ENCODE results near the gene CATSPER3.

Gene CATSPER3

GRCh38 chr5:135037519-135038204, 70.0 kb downstream of the CATSPER3 start:
- Mint-ChIP-seq H3K27me3 (peaks cover 76% of the 10 kb centered on the region), H3K9me3 (no peaks in the 10 kb centered on the region), H3K4me1 (ENCODE audit: low read depth) (peaks cover 21% of the 10 kb centered on the region), H3K36me3 (ENCODE audit: low read depth) (no peaks in the 10 kb centered on the region), H3K27ac (no peak overlapping the region), H3K4me3 (no peak overlapping the region)

- H3K9me3 Mint-ChIP-seq = no peaks in the 10 kb centered on the region
- H3K36me3 Mint-ChIP-seq (ENCODE audit: low read depth) = no peaks in the 10 kb centered on the region
These were observed 70.6 kb downstream of the CATSPER3 start for GRCh38 chr5:135038205-135038812.

GRCh38 chr5:135038813-135039270, 71.1 kb downstream of the CATSPER3 start:
- H3K27ac Mint-ChIP-seq = no peak overlapping the region
- no peaks in the 10 kb centered on the region for H3K9me3 Mint-ChIP-seq
- peaks cover 15% of the 10 kb centered on the region for H3K4me1 Mint-ChIP-seq (ENCODE audit: low read depth)
- H3K27me3 Mint-ChIP-seq = peaks cover 81% of the 10 kb centered on the region
- H3K4me3 Mint-ChIP-seq = no peak overlapping the region
- no peaks in the 10 kb centered on the region for H3K36me3 Mint-ChIP-seq (ENCODE audit: low read depth)

More at GRCh38 chr5:135038205-135038812, 70.6 kb downstream of the CATSPER3 start:
- Mint-ChIP-seq H3K4me3 (no peak overlapping the region), H3K27me3 (peaks cover 77% of the 10 kb centered on the region), H3K27ac (no peak overlapping the region), H3K4me1 (ENCODE audit: low read depth) (peaks cover 17% of the 10 kb centered on the region)

GRCh38 chr5:135039271-135040033, 71.7 kb downstream of the CATSPER3 start:
- no peaks in the 10 kb centered on the region for H3K36me3 Mint-ChIP-seq (ENCODE audit: low read depth)
- no peaks in the 10 kb centered on the region for H3K9me3 Mint-ChIP-seq
- no peak overlapping the region for H3K4me3 Mint-ChIP-seq
- H3K27me3 Mint-ChIP-seq = peaks cover 85% of the 10 kb centered on the region
- H3K4me1 Mint-ChIP-seq (ENCODE audit: low read depth) = peaks cover 13% of the 10 kb centered on the region
- no peak overlapping the region for H3K27ac Mint-ChIP-seq

GRCh38 chr5:135040034-135040332, 72.3 kb downstream of the CATSPER3 start:
- no peaks in the 10 kb centered on the region for H3K9me3 Mint-ChIP-seq
- no peaks in the 10 kb centered on the region for H3K36me3 Mint-ChIP-seq (ENCODE audit: low read depth)
- H3K4me3 Mint-ChIP-seq = no peak overlapping the region

GRCh38 chr5:135040333-135041144, 72.8 kb downstream of the CATSPER3 start:
- Mint-ChIP-seq H3K4me1 (ENCODE audit: low read depth) (peaks cover 12% of the 10 kb centered on the region), H3K9me3 (no peaks in the 10 kb centered on the region), H3K27me3 (peaks cover 79% of the 10 kb centered on the region), H3K27ac (no peak overlapping the region), H3K36me3 (ENCODE audit: low read depth) (no peaks in the 10 kb centered on the region), H3K4me3 (peak overlapping the region; percentile 23)

More at GRCh38 chr5:135040034-135040332, 72.3 kb downstream of the CATSPER3 start:
- H3K27ac Mint-ChIP-seq = no peak overlapping the region
- H3K4me1 Mint-ChIP-seq (ENCODE audit: low read depth) = peaks cover 12% of the 10 kb centered on the region
- H3K27me3 Mint-ChIP-seq = peaks cover 79% of the 10 kb centered on the region

GRCh38 chr5:135041145-135041587, 73.5 kb downstream of the CATSPER3 start:
- H3K27me3 Mint-ChIP-seq = peaks cover 76% of the 10 kb centered on the region
- no peak overlapping the region for H3K4me3 Mint-ChIP-seq
- H3K36me3 Mint-ChIP-seq (ENCODE audit: low read depth) = no peaks in the 10 kb centered on the region
- H3K4me1 Mint-ChIP-seq (ENCODE audit: low read depth) = peaks cover 12% of the 10 kb centered on the region
- H3K9me3 Mint-ChIP-seq = no peaks in the 10 kb centered on the region
- no peak overlapping the region for H3K27ac Mint-ChIP-seq

GRCh38 chr5:135041726-135042125, 74.0 kb downstream of the CATSPER3 start:
- Mint-ChIP-seq H3K4me1 (ENCODE audit: low read depth) (peaks cover 12% of the 10 kb centered on the region), H3K4me3 (no peak overlapping the region), H3K27ac (no peak overlapping the region), H3K36me3 (ENCODE audit: low read depth) (no peaks in the 10 kb centered on the region), H3K9me3 (no peaks in the 10 kb centered on the region), H3K27me3 (peaks cover 70% of the 10 kb centered on the region)

GRCh38 chr5:135042595-135042994, 74.9 kb downstream of the CATSPER3 start:
- Mint-ChIP-seq H3K27me3 (peaks cover 61% of the 10 kb centered on the region), H3K4me3 (no peak overlapping the region), H3K9me3 (no peaks in the 10 kb centered on the region), H3K4me1 (ENCODE audit: low read depth) (peaks cover 12% of the 10 kb centered on the region), H3K36me3 (ENCODE audit: low read depth) (no peaks in the 10 kb centered on the region), H3K27ac (no peak overlapping the region)

GRCh38 chr5:135045488-135045887, 77.8 kb downstream of the CATSPER3 start:
- Mint-ChIP-seq H3K9me3 (no peaks in the 10 kb centered on the region), H3K27ac (no peak overlapping the region), H3K4me3 (no peak overlapping the region), H3K4me1 (ENCODE audit: low read depth) (peaks cover under 1% of the 10 kb centered on the region), H3K36me3 (ENCODE audit: low read depth) (no peaks in the 10 kb centered on the region), H3K27me3 (peaks cover 59% of the 10 kb centered on the region)

GRCh38 chr5:135046661-135047346, 79.1 kb downstream of the CATSPER3 start:
- Mint-ChIP-seq H3K27ac (no peak overlapping the region), H3K36me3 (ENCODE audit: low read depth) (no peaks in the 10 kb centered on the region), H3K27me3 (peaks cover 59% of the 10 kb centered on the region), H3K9me3 (no peaks in the 10 kb centered on the region), H3K4me1 (ENCODE audit: low read depth) (no peaks in the 10 kb centered on the region), H3K4me3 (no peak overlapping the region)

- no peaks in the 10 kb centered on the region for H3K36me3 Mint-ChIP-seq (ENCODE audit: low read depth)
- H3K9me3 Mint-ChIP-seq = no peaks in the 10 kb centered on the region
- no peaks in the 10 kb centered on the region for H3K4me1 Mint-ChIP-seq (ENCODE audit: low read depth)
- peaks cover 59% of the 10 kb centered on the region for H3K27me3 Mint-ChIP-seq
- no peak overlapping the region for H3K27ac Mint-ChIP-seq
- H3K4me3 Mint-ChIP-seq = no peak overlapping the region
These were observed 79.6 kb downstream of the CATSPER3 start for GRCh38 chr5:135047347-135047695.

GRCh38 chr5:135048286-135048685, 80.6 kb downstream of the CATSPER3 start:
- Mint-ChIP-seq H3K4me3 (no peak overlapping the region), H3K9me3 (no peaks in the 10 kb centered on the region), H3K27ac (no peak overlapping the region), H3K27me3 (peaks cover 55% of the 10 kb centered on the region), H3K4me1 (ENCODE audit: low read depth) (peaks cover 6% of the 10 kb centered on the region), H3K36me3 (ENCODE audit: low read depth) (no peaks in the 10 kb centered on the region)

- Mint-ChIP-seq H3K27ac (no peak overlapping the region), H3K9me3 (no peaks in the 10 kb centered on the region), H3K4me1 (ENCODE audit: low read depth) (peaks cover 6% of the 10 kb centered on the region), H3K36me3 (ENCODE audit: low read depth) (no peaks in the 10 kb centered on the region), H3K4me3 (no peak overlapping the region), H3K27me3 (peaks cover 54% of the 10 kb centered on the region)
These were observed 81.2 kb downstream of the CATSPER3 start for GRCh38 chr5:135048930-135049329.
